Calu3 (cell line): ENCODE results near the gene CAPSL. TPM values are rescaled to one million over a fixed set of nuclear protein-coding genes. Genes with fewer than 3 reads are reported as not detected.
A peak's percentile ranks its signal among the peaks of the same experiment; 100 is the strongest.

Experiments used
- BruUV-seq: library from RNA; stranded (reverse); fragments of 400-500 nt; replicated peaks from 2 replicates; lab custom pipeline; 2021; lab: Mats Ljungman, UMichigan
- CTCF ChIA-PET: fragments of 300-600 bp; sonication (Branson Sonifier 250); formaldehyde crosslinking; loops from one replicate; lab custom pipeline; 2022; ENCODE audit warnings: antibody characterized with exemption; lab: Charles Lee
- DNase-seq: peaks from one replicate; pipeline ENCODE4 v3.0.0; 2022
- H3K27ac Mint-ChIP-seq: one replicate; pipeline ENCODE4 v1.8.0; 2022; ENCODE audit warnings: mixed read lengths; ENCODE audit not compliant: unreplicated experiment
- H3K27me3 Mint-ChIP-seq: one replicate; pipeline ENCODE4 v1.8.0; 2022; ENCODE audit warnings: mixed read lengths; ENCODE audit not compliant: unreplicated experiment
- H3K36me3 Mint-ChIP-seq: one replicate; pipeline ENCODE4 v1.8.0; 2022; ENCODE audit warnings: mild to moderate bottlenecking, moderate library complexity, mixed read lengths; ENCODE audit not compliant: insufficient read depth, unreplicated experiment
- H3K4me1 Mint-ChIP-seq: one replicate; pipeline ENCODE4 v1.8.0; 2022; ENCODE audit warnings: mild to moderate bottlenecking, low read depth, mixed read lengths; ENCODE audit not compliant: unreplicated experiment
- H3K4me3 Mint-ChIP-seq: one replicate; pipeline ENCODE4 v1.8.0; 2022; ENCODE audit warnings: mild to moderate bottlenecking, low read depth, moderate library complexity, mixed read lengths; ENCODE audit not compliant: unreplicated experiment
- H3K9me3 Mint-ChIP-seq: one replicate; pipeline ENCODE4 v1.8.0; 2022; ENCODE audit warnings: low read depth, mixed read lengths; ENCODE audit not compliant: unreplicated experiment
- intact Hi-C: fragments of 100-400 bp; cut with micrococcal nuclease; formaldehyde crosslinking; loops from one replicate; pipeline ENCODE4 v1.10.0; 2022; ENCODE audit not compliant: unreplicated experiment
- total RNA-seq: library from RNA; stranded (reverse); gene quantifications from 2 replicates; pipeline ENCODE4 v1.2.3, GENCODE V29; 2022
- TF ChIP-seq, protein P1 (sequence below): fragments of 200-600 bp; IDR thresholded peaks from one replicate; pipeline ENCODE4 v1.8.0; 2022; ENCODE audit warnings: antibody characterized with exemption; ENCODE audit not compliant: unreplicated experiment

The CAPSL gene
- total RNA-seq, 1 experiment from 2014 or later = not detected

DNA sequence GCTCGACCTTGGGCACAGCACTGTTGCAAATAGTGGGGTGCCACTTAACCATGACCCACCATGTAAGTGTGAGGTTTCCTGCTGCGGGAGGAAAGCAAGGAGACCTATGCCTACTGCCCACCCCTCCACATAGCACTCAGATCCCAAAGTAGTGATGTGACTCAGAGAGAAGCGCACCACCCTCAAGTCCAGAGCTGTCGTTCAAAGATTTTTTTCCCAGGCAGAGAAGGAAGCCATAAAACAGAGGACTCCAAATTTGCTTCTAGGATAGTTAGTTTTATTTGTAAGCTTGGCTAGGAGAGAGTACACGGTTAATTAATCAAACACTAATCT is 33.4 kb upstream of the CAPSL start:
- no TSS peak for BruUV-seq
- Mint-ChIP-seq H3K9me3 (peaks cover 4% of the 10 kb centered on the region), H3K4me1 (no peaks in the 10 kb centered on the region), H3K27ac (no peak overlapping the region), H3K36me3 (no peaks in the 10 kb centered on the region), H3K27me3 (no peaks in the 10 kb centered on the region), H3K4me3 (no peak overlapping the region)
- no peak for DNase-seq
- intact Hi-C loops = no loop called here
- TF ChIP-seq, protein P1, sequence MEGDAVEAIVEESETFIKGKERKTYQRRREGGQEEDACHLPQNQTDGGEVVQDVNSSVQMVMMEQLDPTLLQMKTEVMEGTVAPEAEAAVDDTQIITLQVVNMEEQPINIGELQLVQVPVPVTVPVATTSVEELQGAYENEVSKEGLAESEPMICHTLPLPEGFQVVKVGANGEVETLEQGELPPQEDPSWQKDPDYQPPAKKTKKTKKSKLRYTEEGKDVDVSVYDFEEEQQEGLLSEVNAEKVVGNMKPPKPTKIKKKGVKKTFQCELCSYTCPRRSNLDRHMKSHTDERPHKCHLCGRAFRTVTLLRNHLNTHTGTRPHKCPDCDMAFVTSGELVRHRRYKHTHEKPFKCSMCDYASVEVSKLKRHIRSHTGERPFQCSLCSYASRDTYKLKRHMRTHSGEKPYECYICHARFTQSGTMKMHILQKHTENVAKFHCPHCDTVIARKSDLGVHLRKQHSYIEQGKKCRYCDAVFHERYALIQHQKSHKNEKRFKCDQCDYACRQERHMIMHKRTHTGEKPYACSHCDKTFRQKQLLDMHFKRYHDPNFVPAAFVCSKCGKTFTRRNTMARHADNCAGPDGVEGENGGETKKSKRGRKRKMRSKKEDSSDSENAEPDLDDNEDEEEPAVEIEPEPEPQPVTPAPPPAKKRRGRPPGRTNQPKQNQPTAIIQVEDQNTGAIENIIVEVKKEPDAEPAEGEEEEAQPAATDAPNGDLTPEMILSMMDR = no peak
- CTCF ChIA-PET = no interaction called here

DNA sequence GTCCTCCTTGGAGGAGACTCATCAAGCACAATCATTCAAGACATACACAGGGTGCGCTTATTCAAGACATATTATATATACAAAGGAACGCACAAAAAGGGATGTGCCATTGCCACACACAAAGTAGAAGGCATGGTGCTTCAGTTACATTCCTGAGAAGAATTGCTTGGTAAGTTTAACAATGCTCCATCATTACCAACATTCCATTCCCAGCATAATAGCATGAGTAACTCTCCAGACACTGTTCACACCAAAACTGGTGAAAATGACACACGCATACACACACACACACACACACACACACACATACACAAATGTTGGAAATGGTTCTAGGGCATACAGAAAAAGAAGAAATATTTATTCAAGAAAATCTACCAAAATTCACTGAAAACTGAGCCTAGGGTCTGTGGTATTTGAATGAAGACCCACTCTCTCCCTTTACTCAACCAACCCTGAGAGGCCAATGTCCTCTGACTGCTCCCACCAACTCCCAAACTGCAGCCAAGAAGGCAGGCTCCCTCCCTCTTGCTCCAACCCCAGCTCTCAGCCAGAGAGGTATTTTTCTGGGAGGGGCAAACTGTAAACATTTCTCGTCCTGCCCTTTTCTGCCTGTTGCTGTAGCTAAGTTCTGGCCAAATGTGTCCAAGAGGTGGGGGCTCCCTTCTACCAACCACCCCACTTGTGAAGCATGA is 32.9 kb upstream of the CAPSL start:
- H3K36me3 Mint-ChIP-seq = no peaks in the 10 kb centered on the region
- no TSS peak for BruUV-seq
- TF ChIP-seq, protein P1 = no peak
- intact Hi-C loops = no loop called here
- H3K27ac Mint-ChIP-seq = no peak overlapping the region
- CTCF ChIA-PET = no interaction called here
- no peak for DNase-seq
- H3K4me3 Mint-ChIP-seq = no peak overlapping the region
- no peaks in the 10 kb centered on the region for H3K9me3 Mint-ChIP-seq
- no peaks in the 10 kb centered on the region for H3K27me3 Mint-ChIP-seq
- H3K4me1 Mint-ChIP-seq = no peaks in the 10 kb centered on the region

- TF ChIP-seq, protein P1 = peak; percentile 20
- CTCF ChIA-PET = interaction anchor here (0.7 to 1.3 kb wide), 2 partner anchors 116 to 425 kb away, joined by 3 to 4 read pairs; no protein-coding TSS in a partner anchor
- no peak overlapping the region for H3K27ac Mint-ChIP-seq
- peaks cover 2% of the 10 kb centered on the region for H3K9me3 Mint-ChIP-seq
- peak; percentile 25 for DNase-seq
- intact Hi-C loops = loop anchor here (1.0 to 5.0 kb wide), 2 partner anchors 78 to 344 kb away; no protein-coding TSS in a partner anchor
- no peaks in the 10 kb centered on the region for H3K36me3 Mint-ChIP-seq
- no peak overlapping the region for H3K4me3 Mint-ChIP-seq
- no peaks in the 10 kb centered on the region for H3K27me3 Mint-ChIP-seq
- H3K4me1 Mint-ChIP-seq = no peaks in the 10 kb centered on the region
- no TSS peak for BruUV-seq
These were observed 25.0 kb upstream of the CAPSL start for GRCh38 chr5:35963381-35963843.

- Mint-ChIP-seq H3K27ac (no peak overlapping the region), H3K36me3 (no peaks in the 10 kb centered on the region), H3K4me3 (no peak overlapping the region), H3K4me1 (no peaks in the 10 kb centered on the region), H3K9me3 (peaks cover 4% of the 10 kb centered on the region), H3K27me3 (no peaks in the 10 kb centered on the region)
- TF ChIP-seq, protein P1 = no peak
- no TSS peak for BruUV-seq
- CTCF ChIA-PET = no interaction called here
- intact Hi-C loops = loop anchor here (5.0 kb wide), 1 partner anchor 347 kb away; no protein-coding TSS in a partner anchor
- DNase-seq = no peak
These were observed 21.9 kb upstream of the CAPSL start for GRCh38 chr5:35960328-35960727.
